ENCODE data around the gene THSD4. TPM values are rescaled to one million over a fixed set of nuclear protein-coding genes. Genes with fewer than 3 reads are reported as not detected.

The THSD4 gene
- total RNA-seq, 1 experiment from 2014 or later, result 36.3 TPM

DNA sequence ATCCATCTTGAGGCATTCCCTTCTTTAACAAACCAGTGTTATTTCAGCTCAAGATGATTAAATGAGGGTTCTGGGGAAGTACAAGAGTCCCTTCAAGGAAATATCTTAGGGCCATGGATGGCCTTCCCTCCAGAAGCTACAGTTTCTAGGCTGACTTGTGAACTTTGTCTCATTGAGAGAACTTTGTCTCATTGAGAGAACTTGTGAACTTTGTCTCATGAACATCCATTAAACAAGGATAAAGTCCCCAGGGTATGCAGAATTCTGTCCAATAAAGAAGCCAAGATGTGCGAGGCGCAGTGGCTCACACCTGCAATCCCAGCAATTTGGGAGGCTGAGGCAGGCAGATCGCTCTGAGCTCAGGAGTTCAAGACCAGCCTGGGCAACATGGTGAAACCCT is 341.5 kb downstream of the THSD4 start:
- Mint-ChIP-seq H3K27me3 (ENCODE audit: insufficient read depth, unreplicated experiment) (no peaks in the 10 kb centered on the region), H3K4me1 (ENCODE audit: insufficient read depth, unreplicated experiment) (peaks cover 9% of the 10 kb centered on the region), H3K36me3 (ENCODE audit: insufficient read depth, unreplicated experiment) (no peaks in the 10 kb centered on the region), H3K9me3 (ENCODE audit: unreplicated experiment) (no peaks in the 10 kb centered on the region), H3K27ac (ENCODE audit: low read depth, unreplicated experiment) (no peak overlapping the region), H3K4me3 (ENCODE audit: unreplicated experiment) (no peak overlapping the region)
- TF ChIP-seq, protein P1, sequence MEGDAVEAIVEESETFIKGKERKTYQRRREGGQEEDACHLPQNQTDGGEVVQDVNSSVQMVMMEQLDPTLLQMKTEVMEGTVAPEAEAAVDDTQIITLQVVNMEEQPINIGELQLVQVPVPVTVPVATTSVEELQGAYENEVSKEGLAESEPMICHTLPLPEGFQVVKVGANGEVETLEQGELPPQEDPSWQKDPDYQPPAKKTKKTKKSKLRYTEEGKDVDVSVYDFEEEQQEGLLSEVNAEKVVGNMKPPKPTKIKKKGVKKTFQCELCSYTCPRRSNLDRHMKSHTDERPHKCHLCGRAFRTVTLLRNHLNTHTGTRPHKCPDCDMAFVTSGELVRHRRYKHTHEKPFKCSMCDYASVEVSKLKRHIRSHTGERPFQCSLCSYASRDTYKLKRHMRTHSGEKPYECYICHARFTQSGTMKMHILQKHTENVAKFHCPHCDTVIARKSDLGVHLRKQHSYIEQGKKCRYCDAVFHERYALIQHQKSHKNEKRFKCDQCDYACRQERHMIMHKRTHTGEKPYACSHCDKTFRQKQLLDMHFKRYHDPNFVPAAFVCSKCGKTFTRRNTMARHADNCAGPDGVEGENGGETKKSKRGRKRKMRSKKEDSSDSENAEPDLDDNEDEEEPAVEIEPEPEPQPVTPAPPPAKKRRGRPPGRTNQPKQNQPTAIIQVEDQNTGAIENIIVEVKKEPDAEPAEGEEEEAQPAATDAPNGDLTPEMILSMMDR (IDR thresholded peaks at IDR 0.05; ENCODE audit: unreplicated experiment), result no peak
- POLR2A ChIA-PET, result no interaction called here
- CTCF ChIA-PET, result interaction anchor here (0.5 to 0.9 kb wide), 4 partner anchors 9 to 324 kb away, joined by 3 to 5 read pairs (median 3); no protein-coding TSS in a partner anchor
- no TSS peak for BruUV-seq (replicated peaks)
- intact Hi-C loops (cut with micrococcal nuclease), result no loop called here
- DNase-seq (ENCODE audit: unreplicated experiment), result no peak

- Mint-ChIP-seq H3K4me1 (ENCODE audit: insufficient read depth, unreplicated experiment) (peaks cover 9% of the 10 kb centered on the region), H3K9me3 (ENCODE audit: unreplicated experiment) (no peaks in the 10 kb centered on the region), H3K27ac (ENCODE audit: low read depth, unreplicated experiment) (no peak overlapping the region), H3K27me3 (ENCODE audit: insufficient read depth, unreplicated experiment) (no peaks in the 10 kb centered on the region), H3K4me3 (ENCODE audit: unreplicated experiment) (no peak overlapping the region), H3K36me3 (ENCODE audit: insufficient read depth, unreplicated experiment) (no peaks in the 10 kb centered on the region)
- BruUV-seq (replicated peaks), result no TSS peak
- ChIA-PET CTCF (interaction anchor here (0.7 kb wide), 1 partner anchor 159 kb away, joined by 3 read pairs; no protein-coding TSS in a partner anchor), POLR2A (no interaction called here)
- DNase-seq (ENCODE audit: unreplicated experiment), result peak; percentile 39
- intact Hi-C loops (cut with micrococcal nuclease), result no loop called here
- TF ChIP-seq, protein P1 (IDR thresholded peaks at IDR 0.05; ENCODE audit: unreplicated experiment), result no peak
Observed at GRCh38 chr15:71458089-71458660, 342.9 kb downstream of the THSD4 start.

- ChIA-PET POLR2A (no interaction called here), CTCF (no interaction called here)
- TF ChIP-seq, protein P1 (IDR thresholded peaks at IDR 0.05; ENCODE audit: unreplicated experiment), result no peak
- Mint-ChIP-seq H3K4me3 (ENCODE audit: unreplicated experiment) (no peak overlapping the region), H3K27me3 (ENCODE audit: insufficient read depth, unreplicated experiment) (no peaks in the 10 kb centered on the region), H3K27ac (ENCODE audit: low read depth, unreplicated experiment) (no peak overlapping the region), H3K36me3 (ENCODE audit: insufficient read depth, unreplicated experiment) (no peaks in the 10 kb centered on the region), H3K4me1 (ENCODE audit: insufficient read depth, unreplicated experiment) (peaks cover 9% of the 10 kb centered on the region), H3K9me3 (ENCODE audit: unreplicated experiment) (no peaks in the 10 kb centered on the region)
- no peak for DNase-seq (ENCODE audit: unreplicated experiment)
- no TSS peak for BruUV-seq (replicated peaks)
- intact Hi-C loops (cut with micrococcal nuclease), result no loop called here
Observed at GRCh38 chr15:71461748-71462147, 346.5 kb downstream of the THSD4 start.

DNA sequence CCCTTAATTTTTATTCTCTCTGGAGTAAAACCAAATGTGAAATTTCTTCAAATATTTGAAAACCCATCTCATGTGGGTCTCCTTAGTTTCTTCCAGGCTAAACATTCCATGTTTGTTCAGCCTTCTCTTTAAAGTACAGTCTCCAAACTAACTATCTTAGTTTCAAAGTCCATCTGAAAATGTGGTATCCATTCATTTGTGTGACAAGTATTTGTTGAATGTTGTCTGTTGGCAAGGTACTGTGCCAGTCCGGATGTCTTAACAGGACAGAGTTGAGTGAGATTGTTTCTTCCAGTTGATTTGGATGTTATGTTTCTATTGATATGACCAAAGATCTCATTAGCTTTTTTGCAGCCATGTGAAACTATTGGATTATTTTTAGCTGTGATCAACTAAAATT is 347.4 kb downstream of the THSD4 start:
- no peak for DNase-seq (ENCODE audit: unreplicated experiment)
- Mint-ChIP-seq H3K4me1 (ENCODE audit: insufficient read depth, unreplicated experiment) (peaks cover 7% of the 10 kb centered on the region), H3K9me3 (ENCODE audit: unreplicated experiment) (no peaks in the 10 kb centered on the region), H3K36me3 (ENCODE audit: insufficient read depth, unreplicated experiment) (no peaks in the 10 kb centered on the region), H3K4me3 (ENCODE audit: unreplicated experiment) (no peak overlapping the region), H3K27me3 (ENCODE audit: insufficient read depth, unreplicated experiment) (no peaks in the 10 kb centered on the region), H3K27ac (ENCODE audit: low read depth, unreplicated experiment) (no peak overlapping the region)
- ChIA-PET POLR2A (no interaction called here), CTCF (interaction anchor here (0.8 to 0.9 kb wide), 2 partner anchors 15 to 339 kb away, joined by 3 read pairs; no protein-coding TSS in a partner anchor)
- BruUV-seq (replicated peaks), result no TSS peak
- intact Hi-C loops (cut with micrococcal nuclease), result no loop called here
- TF ChIP-seq, protein P1 (IDR thresholded peaks at IDR 0.05; ENCODE audit: unreplicated experiment), result no peak

All from MCF 10A (cell line).